ENCODE results near the gene SLPI.

The SLPI gene

DNA sequence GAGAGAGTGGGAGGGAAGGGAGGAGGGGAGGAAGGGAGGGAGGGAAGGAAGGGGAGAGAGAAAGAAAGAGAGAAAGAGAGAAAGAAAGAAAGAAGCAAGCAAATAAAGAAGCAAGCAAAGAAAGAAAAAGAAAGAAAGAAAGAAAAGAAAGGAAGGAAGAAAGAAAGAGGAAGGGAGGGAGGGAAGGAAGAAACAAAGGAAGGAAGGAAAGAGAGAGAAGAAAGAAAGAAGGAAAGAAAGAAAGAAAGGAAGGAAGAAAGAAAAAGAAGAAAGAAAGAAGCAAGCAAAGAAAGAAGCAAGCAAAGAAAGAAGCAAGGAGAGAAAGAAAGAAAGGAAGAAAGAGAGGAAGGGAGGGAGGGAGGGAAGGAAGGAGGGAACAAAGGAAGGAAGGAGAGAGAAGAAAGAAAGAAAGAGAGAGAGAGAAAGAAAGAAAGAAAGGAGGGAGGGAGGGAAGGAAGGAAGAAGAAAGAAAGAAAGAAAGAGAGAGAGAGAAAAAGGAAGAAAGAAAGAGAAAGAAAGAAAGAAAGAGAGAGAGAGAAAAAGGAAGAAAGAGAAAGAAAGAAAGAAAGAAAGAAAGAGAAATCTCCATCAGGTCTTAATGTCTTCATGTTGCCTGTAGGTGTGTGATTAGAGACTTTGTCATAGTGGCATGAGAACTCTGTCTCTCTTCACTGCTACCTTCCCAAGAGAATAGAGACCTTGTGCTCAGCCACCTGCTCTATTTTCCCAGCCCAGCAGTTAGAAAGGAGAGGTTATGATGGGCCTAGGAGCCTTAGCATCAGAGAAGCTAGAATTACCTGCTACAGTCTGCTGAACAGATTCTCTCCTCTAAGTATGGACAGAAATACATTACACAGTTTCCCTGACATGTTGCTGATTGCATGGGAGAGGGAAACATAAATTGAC, 42.5 kb downstream of the SLPI start:
- no peak for DNase-seq

- DNase-seq: no peak
Measured at GRCh38 chr20:45209924-45210323, 44.4 kb downstream of the SLPI start.

DNA sequence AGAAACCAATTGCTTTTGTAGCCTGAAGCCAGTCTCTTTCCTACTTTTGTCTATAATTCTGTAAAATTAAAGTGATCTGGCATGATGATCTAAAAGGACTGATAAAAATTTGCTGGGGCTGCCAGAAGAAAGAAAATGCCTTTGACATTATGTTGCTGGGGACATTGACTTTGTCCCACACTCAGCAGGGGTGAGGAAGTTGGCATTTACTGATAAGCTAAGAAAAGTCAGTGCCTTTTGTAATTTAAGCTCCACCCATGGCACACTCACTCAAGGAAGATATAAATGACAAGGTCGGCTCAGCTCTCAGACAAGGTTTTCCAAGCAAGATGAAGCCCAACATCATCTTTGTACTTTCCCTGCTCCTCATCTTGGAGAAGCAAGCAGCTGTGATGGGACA, 47.6 kb downstream of the SLPI start, which contains the start of gene SEMG1:
Gene SEMG1 (plus strand): TSS at position 309 of the 400 bp plus-strand sequence. CDS start 21 bp downstream, at position 330.
- no peak for DNase-seq

Data from activated naive CD4-positive, alpha-beta T cell treated with anti-CD3 and anti-CD28 coated beads, Interleukin-2, amount 50 U/mL, for 16 hours (primary cell).